Naive thymus-derived CD4-positive, alpha-beta T cell (primary cell): ENCODE results near the gene TMEM243. TPM values are rescaled to one million over a fixed set of nuclear protein-coding genes. Genes with fewer than 3 reads are reported as not detected.

Source experiments
- polyA plus RNA-seq, 2 donors: library from polyadenylated mRNA; unstranded; fragments of 300-500 nt; fragmentation: Illumina TruSeq; gene quantifications; one replicate each; pipeline ENCODE4 v1.2.3, GENCODE V29; 2021
- total RNA-seq, 6 experiments: library from RNA in 5 of 6; stranded (reverse) in 5 of 6; gene quantifications; 1 replicate in 5 of 6; 2 replicates in 1 of 6; pipeline ENCODE4 v1.2.3 and lab custom pipeline; 2021 to 2026

TMEM243 gene
- total and polyA plus RNA-seq, 7 experiments from 2014 or later = 50.0 to 153 (median 119) TPM

Other genes starting within 250 kb of the TMEM243 start
- 10 to 100 TPM in 2 of 5 experiments, 1 to 10 TPM in 3; 5.3 to 11.0 (median 6.4) TPM for gene ELAPOR2, start 160.1 kb downstream of the TMEM243 start, total RNA-seq
- 1 to 10 TPM; 1.3 to 7.6 TPM for gene ELAPOR2, start 160.1 kb downstream of the TMEM243 start, polyA plus RNA-seq
- 100 to 1,000 TPM; 118 to 159 (median 131) TPM for gene DMTF1, start 67.3 kb downstream of the TMEM243 start, total RNA-seq
- 10 to 100 TPM; 33.9 to 36.2 TPM for gene DMTF1, start 67.3 kb downstream of the TMEM243 start, polyA plus RNA-seq
- gene CROT, start 125.9 kb upstream of the TMEM243 start, total RNA-seq = 10 to 100 TPM in 3 of 5 experiments, 1 to 10 TPM in 2; 7.7 to 15.2 (median 11.3) TPM
- 1 to 10 TPM; 5.6 to 5.7 TPM for gene CROT, start 125.9 kb upstream of the TMEM243 start, polyA plus RNA-seq